Measurements from ENCODE around the gene GPRC5B.

GRCh38 chr16:19830902-19831560 is 53.6 kb downstream of the GPRC5B start:
- TF ChIP-seq, protein P1, sequence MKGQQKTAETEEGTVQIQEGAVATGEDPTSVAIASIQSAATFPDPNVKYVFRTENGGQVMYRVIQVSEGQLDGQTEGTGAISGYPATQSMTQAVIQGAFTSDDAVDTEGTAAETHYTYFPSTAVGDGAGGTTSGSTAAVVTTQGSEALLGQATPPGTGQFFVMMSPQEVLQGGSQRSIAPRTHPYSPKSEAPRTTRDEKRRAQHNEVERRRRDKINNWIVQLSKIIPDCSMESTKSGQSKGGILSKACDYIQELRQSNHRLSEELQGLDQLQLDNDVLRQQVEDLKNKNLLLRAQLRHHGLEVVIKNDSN (IDR thresholded peaks at IDR 0.05) = no peak
- TF ChIP-seq TAF1 (IDR thresholded peaks at IDR 0.05; ENCODE audit: low read depth) = no peak
- no peak for TF ChIP-seq RAD21 (IDR thresholded peaks at IDR 0.05; ENCODE audit: low read depth)
- TF ChIP-seq ZBTB7A (IDR thresholded peaks at IDR 0.05; ENCODE audit: low read depth) = no peak
- TF ChIP-seq, protein P2, sequence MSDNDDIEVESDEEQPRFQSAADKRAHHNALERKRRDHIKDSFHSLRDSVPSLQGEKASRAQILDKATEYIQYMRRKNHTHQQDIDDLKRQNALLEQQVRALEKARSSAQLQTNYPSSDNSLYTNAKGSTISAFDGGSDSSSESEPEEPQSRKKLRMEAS (IDR thresholded peaks at IDR 0.05) = no peak
- no peak for TF ChIP-seq EP300 (IDR thresholded peaks at IDR 0.05; ENCODE audit: borderline replicate concordance)
- no peak for TF ChIP-seq TEAD4 (IDR thresholded peaks at IDR 0.05)
- no peak for TF ChIP-seq NFIC (IDR thresholded peaks at IDR 0.05)
- TF ChIP-seq EGR1 (IDR thresholded peaks at IDR 0.05) = no peak
- TF ChIP-seq FOXM1 (IDR thresholded peaks at IDR 0.05; ENCODE audit: borderline replicate concordance, low read depth) = no peak
- TF ChIP-seq CREB1 (IDR thresholded peaks at IDR 0.05; ENCODE audit: low read depth) = no peak
- TF ChIP-seq, protein P3, sequence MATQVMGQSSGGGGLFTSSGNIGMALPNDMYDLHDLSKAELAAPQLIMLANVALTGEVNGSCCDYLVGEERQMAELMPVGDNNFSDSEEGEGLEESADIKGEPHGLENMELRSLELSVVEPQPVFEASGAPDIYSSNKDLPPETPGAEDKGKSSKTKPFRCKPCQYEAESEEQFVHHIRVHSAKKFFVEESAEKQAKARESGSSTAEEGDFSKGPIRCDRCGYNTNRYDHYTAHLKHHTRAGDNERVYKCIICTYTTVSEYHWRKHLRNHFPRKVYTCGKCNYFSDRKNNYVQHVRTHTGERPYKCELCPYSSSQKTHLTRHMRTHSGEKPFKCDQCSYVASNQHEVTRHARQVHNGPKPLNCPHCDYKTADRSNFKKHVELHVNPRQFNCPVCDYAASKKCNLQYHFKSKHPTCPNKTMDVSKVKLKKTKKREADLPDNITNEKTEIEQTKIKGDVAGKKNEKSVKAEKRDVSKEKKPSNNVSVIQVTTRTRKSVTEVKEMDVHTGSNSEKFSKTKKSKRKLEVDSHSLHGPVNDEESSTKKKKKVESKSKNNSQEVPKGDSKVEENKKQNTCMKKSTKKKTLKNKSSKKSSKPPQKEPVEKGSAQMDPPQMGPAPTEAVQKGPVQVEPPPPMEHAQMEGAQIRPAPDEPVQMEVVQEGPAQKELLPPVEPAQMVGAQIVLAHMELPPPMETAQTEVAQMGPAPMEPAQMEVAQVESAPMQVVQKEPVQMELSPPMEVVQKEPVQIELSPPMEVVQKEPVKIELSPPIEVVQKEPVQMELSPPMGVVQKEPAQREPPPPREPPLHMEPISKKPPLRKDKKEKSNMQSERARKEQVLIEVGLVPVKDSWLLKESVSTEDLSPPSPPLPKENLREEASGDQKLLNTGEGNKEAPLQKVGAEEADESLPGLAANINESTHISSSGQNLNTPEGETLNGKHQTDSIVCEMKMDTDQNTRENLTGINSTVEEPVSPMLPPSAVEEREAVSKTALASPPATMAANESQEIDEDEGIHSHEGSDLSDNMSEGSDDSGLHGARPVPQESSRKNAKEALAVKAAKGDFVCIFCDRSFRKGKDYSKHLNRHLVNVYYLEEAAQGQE (IDR thresholded peaks at IDR 0.05; ENCODE audit: low read depth) = no peak

All from Ishikawa (cell line).